Measurements from ENCODE around the gene MYO10. TPM values are rescaled to one million over a fixed set of nuclear protein-coding genes. Genes with fewer than 3 reads are reported as not detected.

Gene MYO10
- total RNA-seq, 4 donors from 2014 or later: 5.6 to 11.0 (median 6.4) TPM

GRCh38 chr5:16981700-16982099, 45.6 kb upstream of the MYO10 start:
- no peaks in the 10 kb centered on the region for H3K36me3 ChIP-seq
- H3K4me1 ChIP-seq: no peaks in the 10 kb centered on the region
- no peak overlapping the region for H3K4me3 ChIP-seq
- no peaks in the 10 kb centered on the region for H3K27me3 ChIP-seq
- ATAC-seq: no peak
- no peak overlapping the region for H3K27ac ChIP-seq
- TF ChIP-seq POLR2A (IDR thresholded peaks at IDR 0.05): no peak
- no peak for TF ChIP-seq POLR2AphosphoS5 (IDR thresholded peaks at IDR 0.05)
- no peak for TF ChIP-seq EP300 (IDR thresholded peaks at IDR 0.05)
- no peak for TF ChIP-seq CTCF (IDR thresholded peaks at IDR 0.05)
- H3K9me3 ChIP-seq: no peaks in the 10 kb centered on the region
- no CpG with 5 or more reads among the region's 8 CpGs for WGBS, 2 donors (ENCODE audit: low coverage in 1 of 2)

- Histone ChIP-seq H3K27ac (no peak overlapping the region), H3K4me1 (no peaks in the 10 kb centered on the region), H3K9me3 (no peaks in the 10 kb centered on the region), H3K27me3 (no peaks in the 10 kb centered on the region), H3K36me3 (no peaks in the 10 kb centered on the region), H3K4me3 (no peak overlapping the region)
- 66 to 72% methylated on average over 3 of the region's 3 CpGs for WGBS, 2 donors (ENCODE audit: low coverage in 1 of 2)
- TF ChIP-seq POLR2AphosphoS5 (IDR thresholded peaks at IDR 0.05) (no peak), POLR2A (IDR thresholded peaks at IDR 0.05) (no peak), EP300 (IDR thresholded peaks at IDR 0.05) (no peak), CTCF (IDR thresholded peaks at IDR 0.05) (no peak)
- ATAC-seq: no peak
Observed at GRCh38 chr5:16980983-16981382, 44.9 kb upstream of the MYO10 start.

- H3K27ac ChIP-seq: no peak overlapping the region
- no peaks in the 10 kb centered on the region for H3K4me1 ChIP-seq
- H3K36me3 ChIP-seq: no peaks in the 10 kb centered on the region
- ATAC-seq: no peak
- no peak overlapping the region for H3K4me3 ChIP-seq
- no peak for TF ChIP-seq POLR2A (IDR thresholded peaks at IDR 0.05)
- TF ChIP-seq CTCF (IDR thresholded peaks at IDR 0.05): no peak
- TF ChIP-seq POLR2AphosphoS5 (IDR thresholded peaks at IDR 0.05): no peak
- no peak for TF ChIP-seq EP300 (IDR thresholded peaks at IDR 0.05)
- no peaks in the 10 kb centered on the region for H3K9me3 ChIP-seq
- no peaks in the 10 kb centered on the region for H3K27me3 ChIP-seq
Observed at GRCh38 chr5:16978296-16978695, 42.2 kb upstream of the MYO10 start.

- Histone ChIP-seq H3K4me3 (no peak overlapping the region), H3K4me1 (no peaks in the 10 kb centered on the region), H3K9me3 (no peaks in the 10 kb centered on the region), H3K36me3 (no peaks in the 10 kb centered on the region), H3K27me3 (no peaks in the 10 kb centered on the region), H3K27ac (no peak overlapping the region)
- WGBS, 2 donors (ENCODE audit: low coverage in 1 of 2): 50 to 63% methylated on average over 1 of the region's 1 CpG
- no peak for ATAC-seq
- TF ChIP-seq POLR2A (IDR thresholded peaks at IDR 0.05) (no peak), POLR2AphosphoS5 (IDR thresholded peaks at IDR 0.05) (no peak), EP300 (IDR thresholded peaks at IDR 0.05) (no peak), CTCF (IDR thresholded peaks at IDR 0.05) (no peak)
Observed at GRCh38 chr5:16976625-16977008, 40.5 kb upstream of the MYO10 start.

- Histone ChIP-seq H3K9me3 (no peaks in the 10 kb centered on the region), H3K4me3 (no peak overlapping the region), H3K27me3 (no peaks in the 10 kb centered on the region), H3K36me3 (no peaks in the 10 kb centered on the region), H3K4me1 (no peaks in the 10 kb centered on the region), H3K27ac (no peak overlapping the region)
- WGBS, 2 donors (ENCODE audit: low coverage in 1 of 2): 89 to 100% methylated on average over 1 to 2 of the region's 2 CpGs
- TF ChIP-seq CTCF (IDR thresholded peaks at IDR 0.05) (no peak), POLR2A (IDR thresholded peaks at IDR 0.05) (no peak), EP300 (IDR thresholded peaks at IDR 0.05) (no peak), POLR2AphosphoS5 (IDR thresholded peaks at IDR 0.05) (no peak)
- ATAC-seq: no peak
Observed at GRCh38 chr5:16975950-16976624, 40.0 kb upstream of the MYO10 start.
